ENCODE results near the gene TBCK. TPM values are rescaled to one million over a fixed set of nuclear protein-coding genes. Genes with fewer than 3 reads are reported as not detected.

Gene TBCK
- total and polyA plus RNA-seq, 9 of the 15 experiments (the other 6 are each of a cell fraction or from before 2014, with no cell fraction given) = 5.3 to 26.6 (median 16.2) TPM

GRCh38 chr4:106315968-106316772 lies at the start of gene TBCK, which contains the start of gene AIMP1 (continued):
- TF ChIP-seq PHB (CRISPR knock-in tag; IDR thresholded peaks at IDR 0.05) = no peak
- TF ChIP-seq ZNF407 (IDR thresholded peaks at IDR 0.05; ENCODE audit: low read depth) = no peak
- TF ChIP-seq ZNF699 (CRISPR knock-in tag; IDR thresholded peaks at IDR 0.05; ENCODE audit: insufficient replicate concordance) = no peak
- no peak for TF ChIP-seq ZNF780A (CRISPR knock-in tag; IDR thresholded peaks at IDR 0.05)
- TF ChIP-seq RB1 (IDR thresholded peaks at IDR 0.05; ENCODE audit: low read depth) = no peak
- TF ChIP-seq ARID4B (CRISPR knock-in tag; IDR thresholded peaks at IDR 0.05) = peak; percentile 71
- TF ChIP-seq HNRNPH1 (optimal IDR thresholded peaks at IDR 0.05; ENCODE audit: low read depth, low read length) = no peak
- peak; percentile 5 to 85; a peak in 2 of 4 replicates for TF ChIP-seq SIN3A (IDR thresholded peaks at IDR 0.05; ENCODE audit: borderline replicate concordance in 2 of 2, control insufficient read depth in 1 of 2, low read depth in 2 of 2, low read length in 2 of 2)
- TF ChIP-seq ZNF586 (CRISPR knock-in tag; conservative IDR thresholded peaks at IDR 0.05) = no peak
- TF ChIP-seq TSHZ1 (CRISPR knock-in tag; IDR thresholded peaks at IDR 0.05) = no peak

Data from K562 (cell line).